Measurements from ENCODE around the gene C19orf44.
A peak's percentile ranks its signal among the peaks of the same experiment; 100 is the strongest.

Gene C19orf44

GRCh38 chr19:16516381-16516780 is 20.2 kb downstream of the C19orf44 start:
- Histone ChIP-seq H3K79me1 (replicated peaks; ENCODE audit: low read length, poor library complexity, severe bottlenecking) (peaks cover 25% of the 10 kb centered on the region), H2BK15ac (ENCODE audit: low read depth, poor library complexity, severe bottlenecking) (no peak overlapping the region), H4K8ac (ENCODE audit: low read length) (no peak overlapping the region), H3K9ac (ENCODE audit: low read length) (no peak overlapping the region), H2BK120ac (ENCODE audit: low read depth, low read length) (no peak overlapping the region), H3K18ac (ENCODE audit: low read depth in 1 of 2, low read length in 2 of 2) (no peak overlapping the region), H2AK5ac (ENCODE audit: low read length, severe bottlenecking) (no peak overlapping the region), H2BK12ac (ENCODE audit: low read length in 2 of 2) (no peak overlapping the region), H3K4me1 (ENCODE audit: control insufficient read depth, insufficient read depth, low read depth, low read length) (no peaks in the 10 kb centered on the region), H3K4ac (ENCODE audit: low read depth in 1 of 2, low read length in 2 of 2) (no peak overlapping the region), H2AFZ (ENCODE audit: low read depth, low read length) (no peak overlapping the region), H3K23ac (ENCODE audit: low read length in 2 of 2) (no peak overlapping the region), H3K4me2 (ENCODE audit: low read length, poor library complexity, severe bottlenecking) (no peak overlapping the region), H3K36me3 (ENCODE audit: control insufficient read depth in 1 of 2, insufficient read depth in 2 of 2, low read depth in 1 of 2, low read length in 2 of 2) (peaks cover 70 to 80% of the 10 kb centered on the region in 2 experiments), H4K91ac (ENCODE audit: low read length) (no peak overlapping the region), H2BK5ac (ENCODE audit: low read depth, low read length, poor library complexity, severe bottlenecking) (no peak overlapping the region), H3K14ac (ENCODE audit: low read length in 2 of 2) (no peak overlapping the region), H3K27ac (ENCODE audit: low read length, poor library complexity, severe bottlenecking) (no peak overlapping the region), H3K27me3 (ENCODE audit: control insufficient read depth in 1 of 2, insufficient read depth in 1 of 2, low read length in 2 of 2) (no peaks in the 10 kb centered on the region), H3K9me3 (ENCODE audit: control insufficient read depth, low read length) (no peaks in the 10 kb centered on the region), H3K4me3 (ENCODE audit: insufficient read depth in 1 of 2, low read depth in 1 of 2, low read length in 2 of 2) (no peak overlapping the region)
- WGBS = 95% methylated on average over 13 of the region's 15 CpGs
- DNase-seq = no peak

GRCh38 chr19:16516923-16517610 is 20.9 kb downstream of the C19orf44 start:
- H2BK120ac ChIP-seq (ENCODE audit: low read depth, low read length) = no peak overlapping the region
- no peaks in the 10 kb centered on the region for H3K4me1 ChIP-seq (ENCODE audit: control insufficient read depth, insufficient read depth, low read depth, low read length)
- peak overlapping the region; percentile 11 for H4K91ac ChIP-seq (ENCODE audit: low read length)
- no peak overlapping the region for H3K4me2 ChIP-seq (ENCODE audit: low read length, poor library complexity, severe bottlenecking)
- H2AFZ ChIP-seq (ENCODE audit: low read depth, low read length) = no peak overlapping the region
- H3K27me3 ChIP-seq (ENCODE audit: control insufficient read depth in 1 of 2, insufficient read depth in 1 of 2, low read length in 2 of 2) = no peaks in the 10 kb centered on the region
- H3K36me3 ChIP-seq (ENCODE audit: control insufficient read depth in 1 of 2, insufficient read depth in 2 of 2, low read depth in 1 of 2, low read length in 2 of 2) = peaks cover 74 to 83% of the 10 kb centered on the region in 2 experiments
- H2BK5ac ChIP-seq (ENCODE audit: low read depth, low read length, poor library complexity, severe bottlenecking) = no peak overlapping the region
- no peak overlapping the region for H3K14ac ChIP-seq (ENCODE audit: low read length in 2 of 2)
- no peak for DNase-seq
- peaks cover 29% of the 10 kb centered on the region for H3K79me1 ChIP-seq (replicated peaks; ENCODE audit: low read length, poor library complexity, severe bottlenecking)
- H3K9me3 ChIP-seq (ENCODE audit: control insufficient read depth, low read length) = no peaks in the 10 kb centered on the region
- H3K27ac ChIP-seq (ENCODE audit: low read length, poor library complexity, severe bottlenecking) = no peak overlapping the region
- H3K9ac ChIP-seq (ENCODE audit: low read length) = no peak overlapping the region
- H2AK5ac ChIP-seq (ENCODE audit: low read length, severe bottlenecking) = no peak overlapping the region
- H2BK15ac ChIP-seq (ENCODE audit: low read depth, poor library complexity, severe bottlenecking) = no peak overlapping the region
- H3K18ac ChIP-seq (ENCODE audit: low read depth in 1 of 2, low read length in 2 of 2) = no peak overlapping the region
- H3K4ac ChIP-seq (ENCODE audit: low read depth in 1 of 2, low read length in 2 of 2) = no peak overlapping the region
- WGBS = 93% methylated on average over 14 of the region's 14 CpGs
- no peak overlapping the region for H3K4me3 ChIP-seq (ENCODE audit: insufficient read depth in 1 of 2, low read depth in 1 of 2, low read length in 2 of 2)
- H4K8ac ChIP-seq (ENCODE audit: low read length) = no peak overlapping the region
- no peak overlapping the region for H2BK12ac ChIP-seq (ENCODE audit: low read length in 2 of 2)
- H3K23ac ChIP-seq (ENCODE audit: low read length in 2 of 2) = no peak overlapping the region

DNA sequence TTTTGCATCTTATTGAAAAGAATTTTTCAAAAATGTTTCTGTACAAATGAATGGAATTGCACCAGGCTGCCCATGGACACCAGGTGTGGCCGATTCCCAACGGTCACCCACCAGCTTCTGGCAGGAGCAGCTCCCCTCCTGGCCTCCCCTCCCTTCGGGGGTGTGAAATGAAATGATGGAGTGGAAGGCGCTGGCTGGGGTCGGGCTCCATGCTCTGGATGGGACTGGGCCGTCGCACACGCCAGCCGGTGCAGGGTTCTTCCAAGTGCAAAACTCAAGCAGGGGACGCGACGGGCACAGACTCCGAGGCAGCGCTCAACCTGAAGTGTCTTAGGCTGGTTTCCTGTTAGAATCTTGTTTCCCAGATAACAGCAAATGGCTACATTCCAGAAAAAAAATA is 21.9 kb downstream of the C19orf44 start:
- no peak overlapping the region for H3K14ac ChIP-seq (ENCODE audit: low read length in 2 of 2)
- H3K79me1 ChIP-seq (replicated peaks; ENCODE audit: low read length, poor library complexity, severe bottlenecking) = peaks cover 33% of the 10 kb centered on the region
- no peak overlapping the region for H3K23ac ChIP-seq (ENCODE audit: low read length in 2 of 2)
- H2BK5ac ChIP-seq (ENCODE audit: low read depth, low read length, poor library complexity, severe bottlenecking) = no peak overlapping the region
- H3K27ac ChIP-seq (ENCODE audit: low read length, poor library complexity, severe bottlenecking) = no peak overlapping the region
- no peak overlapping the region for H3K4me2 ChIP-seq (ENCODE audit: low read length, poor library complexity, severe bottlenecking)
- no peak overlapping the region for H2BK15ac ChIP-seq (ENCODE audit: low read depth, poor library complexity, severe bottlenecking)
- no peak overlapping the region for H4K91ac ChIP-seq (ENCODE audit: low read length)
- H2AFZ ChIP-seq (ENCODE audit: low read depth, low read length) = no peak overlapping the region
- H2BK120ac ChIP-seq (ENCODE audit: low read depth, low read length) = no peak overlapping the region
- H2AK5ac ChIP-seq (ENCODE audit: low read length, severe bottlenecking) = no peak overlapping the region
- no peak overlapping the region for H3K4ac ChIP-seq (ENCODE audit: low read depth in 1 of 2, low read length in 2 of 2)
- no peaks in the 10 kb centered on the region for H3K27me3 ChIP-seq (ENCODE audit: control insufficient read depth in 1 of 2, insufficient read depth in 1 of 2, low read length in 2 of 2)
- no peak overlapping the region for H2BK12ac ChIP-seq (ENCODE audit: low read length in 2 of 2)
- no peak overlapping the region for H4K8ac ChIP-seq (ENCODE audit: low read length)
- WGBS = 96% methylated on average over 14 of the region's 14 CpGs
- H3K18ac ChIP-seq (ENCODE audit: low read depth in 1 of 2, low read length in 2 of 2) = no peak overlapping the region
- H3K9ac ChIP-seq (ENCODE audit: low read length) = no peak overlapping the region
- H3K9me3 ChIP-seq (ENCODE audit: control insufficient read depth, low read length) = no peaks in the 10 kb centered on the region
- no peak overlapping the region for H3K4me3 ChIP-seq (ENCODE audit: insufficient read depth in 1 of 2, low read depth in 1 of 2, low read length in 2 of 2)
- DNase-seq = no peak
- peaks cover 73 to 83% of the 10 kb centered on the region in 2 experiments for H3K36me3 ChIP-seq (ENCODE audit: control insufficient read depth in 1 of 2, insufficient read depth in 2 of 2, low read depth in 1 of 2, low read length in 2 of 2)
- H3K4me1 ChIP-seq (ENCODE audit: control insufficient read depth, insufficient read depth, low read depth, low read length) = no peaks in the 10 kb centered on the region

DNA sequence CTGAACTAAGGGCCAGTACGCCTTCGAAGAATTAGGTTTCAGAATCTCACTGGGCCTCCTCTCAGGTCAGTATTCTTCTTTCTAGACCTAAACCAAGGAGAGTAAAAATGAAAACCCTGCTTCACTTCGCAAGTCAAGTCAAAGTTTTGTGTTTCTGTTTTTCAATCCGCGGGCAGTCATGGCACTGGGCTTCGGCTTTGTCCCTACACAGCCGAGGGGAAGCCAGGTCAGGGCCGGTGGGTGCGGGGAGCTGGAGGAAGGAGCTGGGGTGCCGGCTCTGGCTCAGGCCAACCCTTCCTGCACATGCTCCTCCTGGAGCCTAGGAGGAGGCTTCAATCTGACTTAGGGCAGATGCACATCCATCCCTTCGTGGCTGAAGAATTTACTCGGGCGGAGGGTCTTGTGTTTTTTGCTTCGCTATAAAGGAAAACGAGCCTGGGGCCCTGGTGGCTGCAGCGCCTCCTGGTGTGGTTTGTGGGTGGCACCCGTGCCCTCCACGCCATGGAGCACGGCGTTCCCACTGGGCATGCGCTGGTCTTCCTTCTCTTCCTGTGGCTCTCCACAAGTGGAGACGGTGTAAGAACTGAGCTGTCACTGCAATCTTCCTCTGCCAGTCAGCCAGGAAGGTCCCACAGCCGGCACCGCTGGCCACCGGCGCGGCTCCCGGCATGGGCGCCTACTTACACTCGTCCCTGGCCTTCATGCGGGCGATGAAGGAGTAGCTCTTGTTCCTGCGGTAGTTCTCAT is 22.5 kb downstream of the C19orf44 start:
- 97% methylated on average over 33 of the region's 33 CpGs for WGBS
- H3K23ac ChIP-seq (ENCODE audit: low read length in 2 of 2) = no peak overlapping the region
- no peak overlapping the region for H2BK15ac ChIP-seq (ENCODE audit: low read depth, poor library complexity, severe bottlenecking)
- H3K27ac ChIP-seq (ENCODE audit: low read length, poor library complexity, severe bottlenecking) = no peak overlapping the region
- no peaks in the 10 kb centered on the region for H3K27me3 ChIP-seq (ENCODE audit: control insufficient read depth in 1 of 2, insufficient read depth in 1 of 2, low read length in 2 of 2)
- no peak overlapping the region for H3K4me2 ChIP-seq (ENCODE audit: low read length, poor library complexity, severe bottlenecking)
- no peak overlapping the region for H3K18ac ChIP-seq (ENCODE audit: low read depth in 1 of 2, low read length in 2 of 2)
- no peak overlapping the region for H3K9ac ChIP-seq (ENCODE audit: low read length)
- no peak overlapping the region for H3K14ac ChIP-seq (ENCODE audit: low read length in 2 of 2)
- peaks cover 78 to 84% of the 10 kb centered on the region in 2 experiments for H3K36me3 ChIP-seq (ENCODE audit: control insufficient read depth in 1 of 2, insufficient read depth in 2 of 2, low read depth in 1 of 2, low read length in 2 of 2)
- no peaks in the 10 kb centered on the region for H3K9me3 ChIP-seq (ENCODE audit: control insufficient read depth, low read length)
- no peak overlapping the region for H3K4me3 ChIP-seq (ENCODE audit: insufficient read depth in 1 of 2, low read depth in 1 of 2, low read length in 2 of 2)
- no peak overlapping the region for H4K91ac ChIP-seq (ENCODE audit: low read length)
- H3K4ac ChIP-seq (ENCODE audit: low read depth in 1 of 2, low read length in 2 of 2) = no peak overlapping the region
- no peak for DNase-seq
- H2AK5ac ChIP-seq (ENCODE audit: low read length, severe bottlenecking) = no peak overlapping the region
- H2BK120ac ChIP-seq (ENCODE audit: low read depth, low read length) = no peak overlapping the region
- no peak overlapping the region for H4K8ac ChIP-seq (ENCODE audit: low read length)
- H2BK12ac ChIP-seq (ENCODE audit: low read length in 2 of 2) = no peak overlapping the region
- H2BK5ac ChIP-seq (ENCODE audit: low read depth, low read length, poor library complexity, severe bottlenecking) = no peak overlapping the region
- no peak overlapping the region for H2AFZ ChIP-seq (ENCODE audit: low read depth, low read length)
- H3K4me1 ChIP-seq (ENCODE audit: control insufficient read depth, insufficient read depth, low read depth, low read length) = no peaks in the 10 kb centered on the region
- peaks cover 35% of the 10 kb centered on the region for H3K79me1 ChIP-seq (replicated peaks; ENCODE audit: low read length, poor library complexity, severe bottlenecking)
